Fibroblast of lung (primary cell): ENCODE data around the gene ACTG1.

ENCODE experiments used
- CTCF ChIP-seq, 2 donors: IDR thresholded peaks in 1 of 2; conservative IDR thresholded peaks in 1 of 2; 1 replicate in 1 of 2; 2 replicates in 1 of 2; pipeline ENCODE4 v1.5.1; 2011 to 2012; ENCODE audit warnings: low read length in 2 of 2, control low read depth in 1 of 2, inconsistent platforms in 1 of 2, low read depth in 1 of 2, mild to moderate bottlenecking in 1 of 2
- EZH2 ChIP-seq: IDR thresholded peaks from 2 replicates; pipeline ENCODE4 v1.5.1; 2012; ENCODE audit warnings: low read length, control low read depth, mild to moderate bottlenecking; ENCODE audit errors: missing control alignments

GRCh38 chr17:81541123-81541522 lies 28.5 kb upstream of the ACTG1 start:
- TF ChIP-seq CTCF (conservative IDR thresholded peaks at IDR 0.05 in 1 of 2, IDR thresholded peaks at IDR 0.05 in 1 of 2; ENCODE audit: low read depth in 1 of 2, low read length in 2 of 2) (no peak), EZH2 (no peak)
